Skeletal muscle satellite cell (primary cell): ENCODE measurements around the gene WASF3. TPM values are rescaled to one million over a fixed set of nuclear protein-coding genes. Genes with fewer than 3 reads are reported as not detected.

Experiments
- H3K27me3 ChIP-seq: 2 replicates; pipeline ENCODE4 v1.7.0; 2013; ENCODE audit warnings: low read length; ENCODE audit not compliant: control insufficient read depth, insufficient read depth
- H3K36me3 ChIP-seq: 2 replicates; pipeline ENCODE4 v1.7.0; 2013; ENCODE audit warnings: mild to moderate bottlenecking, control low read depth, low read length; ENCODE audit not compliant: insufficient read depth
- H3K4me1 ChIP-seq: 2 replicates; pipeline ENCODE4 v1.7.0; 2013; ENCODE audit warnings: low read length; ENCODE audit not compliant: control insufficient read depth, insufficient read depth
- H3K4me2 ChIP-seq: 2 replicates; pipeline ENCODE4 v1.7.0; 2013; ENCODE audit warnings: mild to moderate bottlenecking, low read length
- H3K4me3 ChIP-seq: 2 replicates; pipeline ENCODE4 v1.7.0; 2013; ENCODE audit warnings: low read length
- H3K9ac ChIP-seq: 2 replicates; pipeline ENCODE4 v1.7.0; 2013; ENCODE audit warnings: mild to moderate bottlenecking, low read depth, low read length, moderate library complexity
- H3K9me3 ChIP-seq: replicated peaks from 2 replicates; pipeline ENCODE4 v1.7.0; 2013; ENCODE audit warnings: mild to moderate bottlenecking, control low read depth, low read length
- total RNA-seq: library from RNA; depleted of rRNA; stranded (reverse); fragments of >200 nt; gene quantifications from 2 replicates; pipeline ENCODE4 v1.2.3, GENCODE V29; 2012; rRNA removed

Gene WASF3, protein sequence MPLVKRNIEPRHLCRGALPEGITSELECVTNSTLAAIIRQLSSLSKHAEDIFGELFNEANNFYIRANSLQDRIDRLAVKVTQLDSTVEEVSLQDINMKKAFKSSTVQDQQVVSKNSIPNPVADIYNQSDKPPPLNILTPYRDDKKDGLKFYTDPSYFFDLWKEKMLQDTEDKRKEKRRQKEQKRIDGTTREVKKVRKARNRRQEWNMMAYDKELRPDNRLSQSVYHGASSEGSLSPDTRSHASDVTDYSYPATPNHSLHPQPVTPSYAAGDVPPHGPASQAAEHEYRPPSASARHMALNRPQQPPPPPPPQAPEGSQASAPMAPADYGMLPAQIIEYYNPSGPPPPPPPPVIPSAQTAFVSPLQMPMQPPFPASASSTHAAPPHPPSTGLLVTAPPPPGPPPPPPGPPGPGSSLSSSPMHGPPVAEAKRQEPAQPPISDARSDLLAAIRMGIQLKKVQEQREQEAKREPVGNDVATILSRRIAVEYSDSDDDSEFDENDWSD
- total RNA-seq = 12.2 and 14.0 TPM in 2 replicates

DNA sequence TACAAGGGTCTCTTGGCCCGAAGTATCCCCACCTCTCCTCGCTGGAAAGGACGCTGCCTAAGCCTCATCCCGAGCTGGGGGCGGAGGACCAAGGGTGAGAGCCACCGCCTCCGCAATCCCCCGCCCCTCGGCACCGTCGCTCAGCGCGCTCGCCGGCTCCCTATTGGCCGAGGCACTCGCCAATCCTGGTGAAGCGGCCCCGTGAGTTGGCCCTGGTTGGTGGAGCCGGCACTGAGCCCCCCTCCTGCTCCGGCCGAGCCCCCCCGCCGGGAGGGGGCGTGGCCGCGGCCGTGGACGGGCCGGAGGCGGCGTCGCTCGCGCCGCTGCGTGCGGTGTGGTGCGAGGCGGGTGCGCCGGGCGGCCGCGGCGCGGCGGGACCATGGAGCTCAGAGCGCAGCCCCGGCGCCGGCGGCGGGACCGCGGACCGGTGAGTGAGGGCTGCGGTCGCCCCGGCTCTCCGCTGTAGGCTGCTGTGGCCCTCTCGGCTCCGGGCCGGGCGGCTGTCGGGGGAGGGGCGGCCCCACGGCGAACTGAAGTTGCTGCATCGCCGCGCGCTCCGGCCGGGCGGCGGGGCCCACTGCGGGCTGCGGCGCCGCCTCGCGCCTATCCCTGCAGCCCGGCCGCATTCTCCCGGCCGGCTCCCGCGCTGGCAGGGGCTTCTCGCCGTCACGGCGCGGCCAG lies at the start of gene WASF3:
WASF3 (plus strand) TSS at position 291 of the 681 bp plus-strand sequence. CDS start 84,588 bp downstream, outside the sequence.
- peak within 1 kb of the TSS; percentile 97 for H3K4me2 ChIP-seq
- peak within 1 kb of the TSS; percentile 80 for H3K9ac ChIP-seq
- H3K27me3 ChIP-seq = peaks cover 31% of the 10 kb centered on the region

DNA sequence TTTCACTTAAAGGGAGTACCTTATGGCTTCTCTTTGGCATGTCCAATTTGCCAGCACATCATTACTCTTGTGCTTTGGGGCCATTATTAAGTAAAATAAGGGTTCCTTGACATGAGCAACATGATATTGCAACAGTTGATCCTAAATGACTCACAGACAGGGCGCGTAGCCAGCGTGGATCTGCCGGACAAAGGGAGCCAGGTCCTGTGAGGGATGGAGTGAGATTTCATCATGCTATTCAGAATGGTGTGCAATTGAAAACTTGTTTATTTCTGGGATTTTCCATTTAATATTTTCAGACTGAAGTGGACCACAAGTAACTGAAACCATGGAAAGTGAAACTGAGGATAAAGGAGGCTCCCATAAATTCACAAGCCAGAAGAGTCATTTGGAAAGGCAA lies 48.6 kb upstream of the WASF3 start:
- Histone ChIP-seq H3K4me3 (peak overlapping the region; percentile 10), H3K9me3 (peaks cover 8% of the 10 kb centered on the region), H3K4me1 (peaks cover 8% of the 10 kb centered on the region), H3K4me2 (peak overlapping the region; percentile 52), H3K27me3 (no peaks in the 10 kb centered on the region), H3K9ac (no peak overlapping the region), H3K36me3 (no peaks in the 10 kb centered on the region)

More for the DNA sequence above, at the start of gene WASF3:
- H3K4me3 ChIP-seq = peak within 1 kb of the TSS; percentile 86
- H3K9me3 ChIP-seq = no peaks in the 10 kb centered on the region
- no peaks in the 10 kb centered on the region for H3K36me3 ChIP-seq
- peaks cover 29% of the 10 kb centered on the region for H3K4me1 ChIP-seq

DNA sequence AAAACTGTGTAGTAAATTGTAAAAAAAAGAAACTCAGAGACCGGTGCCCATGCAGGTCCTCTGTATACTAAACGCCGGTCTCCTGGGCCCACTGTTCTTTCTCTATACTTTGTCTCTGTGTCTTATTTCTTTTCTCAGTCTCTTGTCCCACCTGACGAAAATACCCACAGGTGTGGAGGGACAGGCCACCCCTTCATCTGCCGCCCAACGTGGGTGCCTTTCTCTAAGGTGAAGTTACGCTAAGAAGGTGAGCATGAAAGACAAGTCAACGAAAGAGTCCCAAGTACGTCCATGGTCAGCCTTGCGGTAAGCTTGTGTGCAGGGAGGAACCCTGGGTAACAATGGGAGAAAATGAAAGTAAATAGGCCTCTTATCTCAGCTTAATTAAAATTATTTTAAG lies 48.0 kb upstream of the WASF3 start:
- Histone ChIP-seq H3K9ac (no peak overlapping the region), H3K9me3 (peaks cover 8% of the 10 kb centered on the region), H3K4me2 (no peak overlapping the region), H3K4me3 (no peak overlapping the region), H3K4me1 (peaks cover 8% of the 10 kb centered on the region), H3K27me3 (no peaks in the 10 kb centered on the region), H3K36me3 (no peaks in the 10 kb centered on the region)

DNA sequence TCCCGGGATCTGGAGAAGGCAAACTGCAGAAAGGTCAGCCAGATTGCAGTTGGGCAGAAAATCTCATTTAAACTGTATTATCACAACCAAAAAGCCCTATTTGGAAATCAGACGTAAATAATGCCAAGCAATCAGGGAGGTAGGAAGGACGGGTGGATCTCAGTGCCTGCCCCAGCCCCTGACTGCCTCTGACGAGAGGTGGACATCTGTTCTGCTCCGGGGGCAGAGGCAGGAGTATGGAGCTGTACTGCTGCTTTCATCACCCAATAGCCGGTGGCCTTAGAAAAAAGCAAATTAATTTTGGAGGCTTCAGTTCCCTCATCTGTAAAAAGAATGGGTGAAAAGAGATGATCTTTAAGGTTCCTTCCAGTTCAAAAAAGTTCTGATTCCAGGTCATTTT lies 43.6 kb upstream of the WASF3 start:
- Histone ChIP-seq H3K27me3 (peaks cover 35% of the 10 kb centered on the region), H3K9me3 (peaks cover 8% of the 10 kb centered on the region)

DNA sequence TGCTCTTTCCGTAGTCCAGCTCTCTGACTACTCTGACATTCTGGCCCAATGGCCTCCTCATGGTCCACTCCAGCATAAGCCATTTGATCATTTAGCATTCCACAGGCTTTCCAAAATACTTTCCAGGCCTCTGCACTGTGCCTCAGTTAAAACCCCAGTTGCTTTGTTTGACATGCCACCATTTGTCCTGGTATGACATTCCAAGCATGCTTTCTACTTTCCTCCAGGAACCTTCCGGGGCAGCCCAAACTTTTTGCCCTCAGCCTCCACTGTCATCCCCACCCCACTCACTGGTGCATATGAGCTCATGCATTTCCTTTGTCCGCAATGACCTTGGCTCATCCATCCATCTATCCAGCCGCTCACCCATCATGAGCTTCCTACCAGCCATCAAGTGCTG lies 41.8 kb upstream of the WASF3 start:
- H3K27me3 ChIP-seq = peaks cover 39% of the 10 kb centered on the region
- no peak overlapping the region for H3K9ac ChIP-seq
- H3K4me1 ChIP-seq = no peaks in the 10 kb centered on the region
- no peak overlapping the region for H3K4me3 ChIP-seq
- no peak overlapping the region for H3K4me2 ChIP-seq
- H3K36me3 ChIP-seq = no peaks in the 10 kb centered on the region
- H3K9me3 ChIP-seq = no peaks in the 10 kb centered on the region

More for the DNA sequence above, 43.6 kb upstream of the WASF3 start:
- no peak overlapping the region for H3K4me2 ChIP-seq
- no peaks in the 10 kb centered on the region for H3K36me3 ChIP-seq
- no peak overlapping the region for H3K4me3 ChIP-seq
- no peak overlapping the region for H3K9ac ChIP-seq
- H3K4me1 ChIP-seq = peaks cover 3% of the 10 kb centered on the region

DNA sequence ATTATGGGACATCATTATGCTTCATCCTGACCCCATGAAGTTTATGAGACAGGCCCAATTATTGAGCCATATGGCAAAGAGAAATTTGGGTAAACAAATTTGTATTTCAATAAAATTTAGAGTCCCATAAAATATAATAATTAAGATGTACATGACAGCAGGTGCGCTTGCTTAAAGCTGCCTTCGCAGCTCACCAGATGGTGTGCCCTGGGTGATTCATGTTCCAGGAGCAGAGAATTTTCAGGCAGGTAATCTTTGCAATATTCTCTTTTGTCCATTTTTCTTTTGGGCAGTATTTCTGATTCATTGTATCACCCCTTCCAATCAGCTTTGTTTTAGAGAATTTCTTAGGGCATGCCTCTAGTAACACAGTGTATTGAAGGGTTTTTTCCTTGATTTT lies 39.5 kb upstream of the WASF3 start:
- Histone ChIP-seq H3K27me3 (peaks cover 39% of the 10 kb centered on the region), H3K9ac (no peak overlapping the region), H3K4me3 (no peak overlapping the region), H3K4me1 (no peaks in the 10 kb centered on the region), H3K36me3 (no peaks in the 10 kb centered on the region), H3K4me2 (no peak overlapping the region), H3K9me3 (no peaks in the 10 kb centered on the region)

DNA sequence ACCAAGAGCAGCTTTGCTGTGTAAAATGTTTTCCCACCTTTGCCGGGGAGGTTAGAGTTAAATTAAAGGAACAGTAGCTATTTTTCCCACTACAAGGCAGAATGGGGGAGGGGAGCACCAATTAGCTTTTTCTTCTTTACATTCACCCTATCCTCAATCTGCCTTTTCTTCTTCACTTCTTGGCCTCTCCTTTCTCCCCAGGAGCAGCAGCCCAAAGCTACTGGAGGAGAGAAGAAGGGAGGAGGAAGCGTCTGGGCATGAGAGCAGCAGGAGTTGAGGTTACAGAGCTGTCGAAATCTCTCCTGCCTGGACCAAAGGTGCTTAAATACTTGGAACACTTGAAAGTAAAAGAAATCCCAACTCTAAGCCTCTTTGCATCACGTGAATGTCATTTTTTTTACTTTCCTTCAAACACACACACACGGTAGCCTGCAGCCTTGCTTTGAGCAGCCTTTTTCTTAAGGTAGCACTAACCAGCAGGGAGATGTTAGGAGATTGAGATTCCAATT lies 39.0 kb upstream of the WASF3 start:
- no peaks in the 10 kb centered on the region for H3K4me1 ChIP-seq
- no peak overlapping the region for H3K9ac ChIP-seq
- H3K27me3 ChIP-seq = peaks cover 39% of the 10 kb centered on the region
- no peaks in the 10 kb centered on the region for H3K36me3 ChIP-seq
- H3K9me3 ChIP-seq = no peaks in the 10 kb centered on the region
- no peak overlapping the region for H3K4me2 ChIP-seq
- H3K4me3 ChIP-seq = no peak overlapping the region

DNA sequence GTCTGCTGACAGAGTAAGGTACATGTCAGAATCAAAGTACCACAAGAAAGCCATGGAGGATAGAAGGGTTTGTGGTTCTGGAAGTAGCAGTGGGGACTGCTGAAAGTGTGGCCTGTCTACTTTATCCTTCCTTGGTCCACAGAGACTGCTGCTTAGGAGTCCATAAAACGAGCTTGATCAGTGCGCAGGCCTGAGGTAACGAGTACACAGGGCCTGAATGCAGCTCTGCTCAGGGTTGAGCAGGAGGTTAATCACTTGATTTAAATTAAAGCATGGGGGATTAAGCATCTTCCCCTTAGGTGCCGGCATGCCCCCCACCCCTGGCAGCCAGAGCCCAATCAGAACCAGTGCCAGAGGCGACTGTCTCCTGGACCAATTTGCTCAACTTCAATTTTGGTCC lies 34.9 kb upstream of the WASF3 start:
- Histone ChIP-seq H3K36me3 (no peaks in the 10 kb centered on the region), H3K27me3 (peaks cover 25% of the 10 kb centered on the region), H3K4me1 (no peaks in the 10 kb centered on the region), H3K9ac (no peak overlapping the region), H3K9me3 (no peaks in the 10 kb centered on the region), H3K4me3 (no peak overlapping the region), H3K4me2 (no peak overlapping the region)

DNA sequence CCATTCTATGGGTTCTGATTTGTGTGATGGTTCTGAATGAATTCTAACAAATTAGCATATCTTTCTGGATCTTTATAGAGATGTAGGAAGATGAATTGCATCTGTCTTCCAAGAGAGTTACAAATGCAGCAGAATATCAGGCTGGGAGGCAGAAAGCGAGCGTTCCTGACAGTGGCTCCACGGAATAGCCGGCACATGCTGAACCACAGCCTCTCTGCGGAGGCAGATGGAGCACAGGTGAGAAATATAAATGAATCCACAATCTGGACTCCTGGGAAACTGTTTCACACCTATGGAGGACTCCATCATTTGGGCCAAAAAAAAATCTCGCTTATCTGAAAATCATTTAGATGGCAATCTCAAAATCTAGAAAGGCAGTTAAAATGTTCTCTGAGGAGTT lies 34.5 kb upstream of the WASF3 start:
- Histone ChIP-seq H3K9ac (no peak overlapping the region), H3K4me1 (no peaks in the 10 kb centered on the region), H3K36me3 (no peaks in the 10 kb centered on the region), H3K4me2 (no peak overlapping the region), H3K4me3 (no peak overlapping the region), H3K9me3 (no peaks in the 10 kb centered on the region), H3K27me3 (peaks cover 21% of the 10 kb centered on the region)

DNA sequence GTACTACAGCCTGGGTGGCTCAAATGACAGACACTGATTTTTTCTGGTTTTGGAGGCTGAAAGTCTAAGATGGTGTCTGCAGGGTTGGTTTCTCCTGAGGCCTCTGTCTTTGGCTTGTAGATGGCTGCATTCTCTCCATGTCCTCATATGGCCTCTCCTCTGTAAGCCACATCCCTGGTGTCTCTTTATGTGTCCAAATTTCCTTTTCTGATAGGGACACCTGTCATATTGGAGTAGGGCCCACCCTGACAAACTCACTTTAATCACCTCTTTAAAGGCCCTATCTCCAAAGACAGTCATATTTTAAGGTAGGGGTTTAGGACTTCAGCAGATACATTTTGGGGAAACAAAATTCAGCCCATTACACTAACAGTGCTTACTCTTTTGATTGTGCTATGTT lies 32.0 kb upstream of the WASF3 start:
- H3K27me3 ChIP-seq = peaks cover 19% of the 10 kb centered on the region
- no peak overlapping the region for H3K4me3 ChIP-seq
- H3K4me1 ChIP-seq = no peaks in the 10 kb centered on the region
- no peaks in the 10 kb centered on the region for H3K36me3 ChIP-seq
- no peak overlapping the region for H3K9ac ChIP-seq
- H3K9me3 ChIP-seq = no peaks in the 10 kb centered on the region
- no peak overlapping the region for H3K4me2 ChIP-seq

DNA sequence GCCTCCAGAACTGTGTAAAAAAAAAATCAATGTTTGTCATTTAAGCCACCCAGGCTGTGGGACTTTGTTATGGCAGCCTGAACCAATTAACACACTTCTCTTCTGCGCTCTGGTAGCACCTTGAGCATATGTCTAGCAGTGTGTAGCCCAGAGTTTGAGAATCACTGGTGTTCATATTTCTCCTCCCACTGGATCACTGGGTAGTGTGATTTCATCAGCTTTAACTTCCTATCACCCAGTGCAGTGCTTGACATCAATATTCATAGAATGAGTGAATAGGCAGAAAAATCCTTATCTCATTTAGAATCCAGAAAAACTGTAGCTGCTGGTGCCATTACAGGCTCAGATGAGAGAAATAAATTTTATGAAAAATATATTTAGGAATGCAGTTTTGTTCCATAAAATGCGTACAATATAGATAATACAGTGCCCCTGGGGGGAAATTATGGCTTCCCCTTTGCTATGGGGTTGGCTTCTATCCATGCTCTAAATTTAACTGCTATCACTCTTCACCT lies 30.7 kb upstream of the WASF3 start:
- Histone ChIP-seq H3K4me3 (no peak overlapping the region), H3K4me1 (no peaks in the 10 kb centered on the region), H3K36me3 (no peaks in the 10 kb centered on the region), H3K27me3 (peaks cover 19% of the 10 kb centered on the region), H3K9me3 (no peaks in the 10 kb centered on the region), H3K4me2 (no peak overlapping the region), H3K9ac (no peak overlapping the region)
